ENCODE measurements around the gene ODAD4. TPM values are rescaled to one million over a fixed set of nuclear protein-coding genes. Genes with fewer than 3 reads are reported as not detected.

ODAD4 gene
- 0.50 and 1.3 TPM in 2 replicates for total RNA-seq

GRCh38 chr17:41930009-41930832 lies at the start of gene ODAD4:
Gene ODAD4 (plus strand): TSS chr17:41930617. CDS start chr17:41930724, 107 bp downstream.

DNA sequence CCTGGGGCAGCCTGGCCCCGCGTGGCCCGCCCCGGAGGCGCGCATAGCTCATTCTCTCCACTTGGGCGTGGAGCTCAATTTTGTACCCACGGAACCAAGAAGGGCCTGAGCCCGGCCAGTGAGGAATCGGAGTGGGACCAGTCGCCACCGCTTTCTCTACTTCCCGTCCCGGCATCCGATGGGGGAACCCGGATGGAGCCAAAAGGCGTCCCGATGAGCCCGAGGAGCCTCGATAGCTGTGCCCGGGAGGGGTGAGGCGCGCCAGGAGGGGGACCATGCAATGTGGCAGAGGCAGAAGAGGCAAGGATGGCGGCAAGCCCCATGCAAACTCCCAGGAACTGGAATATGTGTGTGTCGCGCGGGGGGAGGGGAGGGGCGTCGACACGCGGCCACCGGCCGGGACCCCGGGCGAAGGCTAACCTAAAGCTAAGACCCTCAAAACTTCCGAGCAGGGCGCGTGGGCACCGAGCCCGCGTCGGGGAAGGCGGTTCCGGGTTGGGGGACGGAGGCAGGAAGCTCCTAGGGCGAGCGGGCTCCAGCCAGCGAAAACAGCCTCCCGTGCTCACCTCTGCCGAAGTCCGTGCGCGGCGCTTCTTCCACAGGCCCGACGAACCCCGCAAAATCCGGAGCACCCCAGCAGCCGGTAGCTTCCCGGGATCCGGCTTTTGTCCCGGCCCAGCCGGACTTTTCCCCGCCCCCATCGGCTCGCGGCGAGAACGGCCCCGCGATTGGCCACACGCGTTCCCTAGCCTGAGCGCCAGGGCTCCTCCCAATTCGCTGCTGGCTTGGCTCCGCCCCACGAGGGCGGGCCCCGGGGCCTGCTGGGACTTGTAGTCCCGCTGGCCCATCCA lies 11.9 kb upstream of the ODAD4 start, which contains the start of gene ACLY:
Gene ACLY, minus strand, starts transcription at position 638 of the 851 bp plus-strand sequence. CDS start 5,078 bp downstream, outside the sequence.

DNA sequence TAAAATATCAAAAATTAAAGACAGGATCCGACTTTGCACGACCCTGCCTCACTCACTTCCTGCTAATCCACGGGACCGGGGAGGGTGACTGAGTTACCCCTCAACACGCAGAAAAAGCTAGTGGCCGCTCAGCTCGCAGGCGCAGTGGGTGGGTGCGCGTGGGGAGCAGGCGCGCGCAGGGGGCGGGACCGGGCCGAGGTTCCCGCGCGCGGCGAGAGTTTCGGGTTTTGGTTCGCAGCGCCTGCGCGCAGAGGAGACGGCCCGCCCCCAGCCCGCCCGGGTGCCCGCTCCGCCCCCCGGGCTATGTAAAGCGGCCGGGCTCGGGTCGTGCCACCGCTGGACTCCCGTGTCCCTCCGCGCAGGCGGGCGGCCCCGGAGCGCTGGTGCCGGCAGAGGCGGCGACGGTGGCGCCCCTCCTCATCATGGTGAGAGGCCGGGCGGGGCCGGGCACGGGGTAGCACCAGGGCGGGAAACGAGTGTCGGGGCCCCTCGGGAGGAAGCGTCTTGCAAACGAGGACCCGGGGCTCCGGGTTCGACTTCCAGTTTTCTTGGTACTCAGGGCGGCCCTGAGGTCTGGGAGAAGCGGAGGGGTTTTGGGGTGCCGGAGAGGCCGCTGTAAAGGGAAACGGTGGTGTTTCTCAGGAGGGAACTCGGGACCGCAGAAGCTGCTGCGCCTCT lies 36.2 kb downstream of the ODAD4 start, which contains the start of gene CNP:
Gene CNP, plus strand, starts transcription at position 333 of the 678 bp plus-strand sequence. Its CDS starts 90 bp downstream, at position 423.

Other genes starting within 250 kb of the ODAD4 start
- 134 and 145 TPM in 2 replicates for gene EIF1, start 241.7 kb upstream of the ODAD4 start, total RNA-seq
- gene GAST, start 218.3 kb upstream of the ODAD4 start, total RNA-seq: not detected in 2 replicates
- under 0.01 TPM in 1 of 2 replicates, not detected in the other for gene HAP1, start 196.0 kb upstream of the ODAD4 start, total RNA-seq
- gene JUP, start 143.9 kb upstream of the ODAD4 start, total RNA-seq: 4.5 and 7.6 TPM in 2 replicates
- 43.2 and 79.7 TPM in 2 replicates for gene P3H4, start 118.7 kb upstream of the ODAD4 start, total RNA-seq
- gene FKBP10, start 117.6 kb upstream of the ODAD4 start, total RNA-seq: 239 and 477 TPM in 2 replicates
- 55.6 and 76.4 TPM in 2 replicates for gene NT5C3B, start 94.4 kb upstream of the ODAD4 start, total RNA-seq
- gene KLHL10, start 92.8 kb upstream of the ODAD4 start, total RNA-seq: 0.12 TPM in 1 of 2 replicates, not detected in the other
- 34.4 and 35.9 TPM in 2 replicates for gene KLHL11, start 65.2 kb upstream of the ODAD4 start, total RNA-seq
- 334 and 491 TPM in 2 replicates for gene ACLY, start 11.7 kb upstream of the ODAD4 start, total RNA-seq
- 40.6 and 42.2 TPM in 2 replicates for gene CNP, start 36.2 kb downstream of the ODAD4 start, total RNA-seq
- 64.4 and 91.4 TPM in 2 replicates for gene DNAJC7, start 86.8 kb downstream of the ODAD4 start, total RNA-seq
- 17.3 and 19.7 TPM in 2 replicates for gene NKIRAS2, start 89.5 kb downstream of the ODAD4 start, total RNA-seq
- 0.22 and 0.37 TPM in 2 replicates for gene C17orf113, start 120.0 kb downstream of the ODAD4 start, total RNA-seq
- not detected in 2 replicates for gene ZNF385C, start 167.9 kb downstream of the ODAD4 start, total RNA-seq
- 10.3 and 17.4 TPM in 2 replicates for gene DHX58, start 182.1 kb downstream of the ODAD4 start, total RNA-seq
- 8.7 and 10.7 TPM in 2 replicates for gene KAT2A, start 190.8 kb downstream of the ODAD4 start, total RNA-seq
- not detected in 2 replicates for gene HSPB9, start 192.2 kb downstream of the ODAD4 start, total RNA-seq
- gene RAB5C, start 224.4 kb downstream of the ODAD4 start, total RNA-seq: 46.0 and 62.3 TPM in 2 replicates